HG02588 (cell line): ENCODE results near the gene FAN1.
"Not testable (repeated sequence)": the region's sequence is repeated elsewhere in the genome, so short reads cannot be mapped to it uniquely, and the experiment has no call there.

Experiments
- ATAC-seq: cut with Tn5 transposase; IDR thresholded peaks from one replicate; pipeline ENCODE4 v1.9.1; 2021; ENCODE audit warnings: mild to moderate bottlenecking, moderate library complexity; ENCODE audit not compliant: unreplicated experiment

Gene FAN1

GRCh38 chr15:30903497-30904187, at the start of gene FAN1:
Gene FAN1 (plus strand): TSS chr15:30903915. CDS start chr15:30904664, 749 bp downstream.
- peak; percentile 91 for ATAC-seq

DNA sequence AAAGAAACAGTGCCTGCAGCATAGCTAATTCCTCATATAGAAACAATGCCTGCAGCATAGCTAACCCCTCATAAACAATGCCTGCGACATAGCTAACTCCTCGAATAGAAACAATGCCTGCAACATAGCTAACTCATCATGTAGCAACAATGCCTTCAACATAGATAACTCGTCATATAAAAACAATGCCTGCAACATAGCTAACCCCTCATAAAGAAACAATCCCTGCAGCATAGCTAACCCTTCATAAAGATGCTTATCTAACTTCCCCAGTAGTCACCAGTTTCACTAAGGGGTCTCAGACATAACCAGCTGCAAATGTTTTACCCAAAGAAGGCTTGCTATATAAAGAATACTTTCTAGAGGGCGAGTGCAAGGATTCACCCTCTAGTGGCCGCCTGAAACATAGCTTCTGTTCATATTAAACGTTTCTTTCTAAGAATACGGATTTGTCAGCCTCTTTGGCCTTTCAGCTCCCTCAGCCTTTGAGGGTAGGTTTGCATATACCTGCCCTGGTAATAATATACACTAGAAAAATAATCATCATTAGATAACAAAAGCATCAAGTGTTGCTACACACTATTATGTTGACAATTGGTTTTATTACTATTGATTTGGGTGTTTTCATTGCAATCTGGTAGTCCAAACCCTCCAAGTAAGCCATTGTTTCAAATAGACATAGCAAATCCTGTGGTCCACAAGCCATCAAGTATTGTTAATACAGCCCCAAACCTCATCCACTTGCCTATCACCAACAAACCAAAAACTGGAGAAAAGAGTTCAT, 44.4 kb upstream of the FAN1 start:
- ATAC-seq, result no peak

GRCh38 chr15:30865257-30865656, 38.5 kb upstream of the FAN1 start:
- ATAC-seq, result no peak

GRCh38 chr15:30870681-30871080, 33.0 kb upstream of the FAN1 start:
- ATAC-seq, result no peak

DNA sequence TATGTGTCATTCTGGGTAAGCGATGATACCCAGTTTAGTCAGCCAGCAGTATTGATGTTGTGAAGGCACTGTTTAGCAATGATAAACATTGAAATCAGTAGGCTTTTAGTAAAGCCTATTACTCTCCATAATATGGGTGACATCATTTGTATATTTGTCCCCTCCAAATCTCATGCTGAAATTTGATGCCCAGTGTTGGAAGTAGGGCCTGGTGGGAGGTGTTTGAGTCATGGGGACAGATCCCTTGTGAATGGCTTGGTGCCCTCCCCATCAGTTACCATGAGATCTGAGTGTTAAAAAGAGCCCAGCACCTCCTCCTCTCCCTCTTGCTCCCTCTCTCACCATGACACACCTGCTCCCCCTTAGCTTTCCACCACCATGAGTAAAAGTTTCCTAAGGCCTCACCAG, 31.4 kb upstream of the FAN1 start:
- no peak for ATAC-seq

GRCh38 chr15:30877070-30877469, 26.6 kb upstream of the FAN1 start:
- ATAC-seq, result no peak

DNA sequence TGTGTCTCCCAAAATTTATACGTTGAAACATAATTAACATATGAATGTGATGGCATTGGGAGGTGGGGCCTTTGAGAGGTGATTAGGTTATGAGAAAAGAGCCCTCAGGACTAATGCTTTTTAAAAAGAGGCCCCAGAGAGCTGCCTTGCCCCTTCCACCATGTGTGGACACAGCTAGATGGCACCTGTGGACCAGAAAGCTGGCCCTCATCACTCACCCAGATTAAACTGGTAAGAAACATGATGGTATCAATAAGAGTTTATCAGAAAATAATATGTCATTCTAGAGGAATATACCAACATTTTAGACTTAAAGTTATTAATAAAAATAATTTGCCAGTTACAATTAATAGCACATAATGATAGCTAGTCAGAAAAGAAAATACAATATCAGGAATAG, 25.2 kb upstream of the FAN1 start:
- no peak for ATAC-seq

- ATAC-seq, result no peak
Observed at GRCh38 chr15:30882849-30883433, 20.8 kb upstream of the FAN1 start.

- ATAC-seq, result not testable (repeated sequence)
Observed at GRCh38 chr15:30883666-30884065, 20.0 kb upstream of the FAN1 start.

DNA sequence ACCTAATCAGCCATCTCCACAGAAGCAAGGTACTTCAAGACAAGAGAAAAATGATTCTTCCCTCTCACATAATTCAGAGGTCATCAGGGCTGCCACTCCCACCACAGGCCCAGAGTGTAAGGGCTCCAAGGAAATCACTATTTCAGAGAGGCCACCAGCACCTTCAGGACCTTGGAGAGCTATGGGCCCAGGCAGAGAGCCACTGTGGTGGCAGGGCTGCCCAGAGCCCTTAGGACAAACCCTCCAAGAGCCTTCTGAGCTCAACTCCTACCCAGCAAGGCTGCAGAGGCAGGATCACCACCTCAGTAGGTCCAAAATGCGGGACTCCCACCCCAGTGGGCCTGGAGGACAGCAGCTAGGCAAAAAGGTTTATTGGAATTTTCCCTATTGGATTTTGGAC, 17.9 kb upstream of the FAN1 start:
- ATAC-seq, result no peak

DNA sequence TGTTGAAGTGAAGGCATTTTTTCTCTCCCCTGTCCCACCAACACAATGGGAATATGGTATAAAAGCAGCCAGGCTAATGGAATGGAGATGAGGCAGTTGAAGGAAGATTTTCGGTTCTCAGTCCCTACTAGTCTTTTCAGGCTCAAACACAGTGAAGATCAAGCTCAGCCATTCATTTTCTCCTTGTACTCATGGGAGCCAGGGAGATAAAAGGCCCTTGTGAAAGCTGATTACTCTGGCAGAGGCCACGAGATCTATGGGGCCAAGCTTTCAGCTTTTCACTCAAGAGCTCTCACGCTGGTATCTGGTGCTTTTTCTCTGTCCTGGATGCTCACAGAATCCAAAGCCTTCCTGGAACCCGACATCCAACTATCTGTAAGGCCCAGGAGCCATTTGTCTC, 14.5 kb upstream of the FAN1 start:
- no peak for ATAC-seq

DNA sequence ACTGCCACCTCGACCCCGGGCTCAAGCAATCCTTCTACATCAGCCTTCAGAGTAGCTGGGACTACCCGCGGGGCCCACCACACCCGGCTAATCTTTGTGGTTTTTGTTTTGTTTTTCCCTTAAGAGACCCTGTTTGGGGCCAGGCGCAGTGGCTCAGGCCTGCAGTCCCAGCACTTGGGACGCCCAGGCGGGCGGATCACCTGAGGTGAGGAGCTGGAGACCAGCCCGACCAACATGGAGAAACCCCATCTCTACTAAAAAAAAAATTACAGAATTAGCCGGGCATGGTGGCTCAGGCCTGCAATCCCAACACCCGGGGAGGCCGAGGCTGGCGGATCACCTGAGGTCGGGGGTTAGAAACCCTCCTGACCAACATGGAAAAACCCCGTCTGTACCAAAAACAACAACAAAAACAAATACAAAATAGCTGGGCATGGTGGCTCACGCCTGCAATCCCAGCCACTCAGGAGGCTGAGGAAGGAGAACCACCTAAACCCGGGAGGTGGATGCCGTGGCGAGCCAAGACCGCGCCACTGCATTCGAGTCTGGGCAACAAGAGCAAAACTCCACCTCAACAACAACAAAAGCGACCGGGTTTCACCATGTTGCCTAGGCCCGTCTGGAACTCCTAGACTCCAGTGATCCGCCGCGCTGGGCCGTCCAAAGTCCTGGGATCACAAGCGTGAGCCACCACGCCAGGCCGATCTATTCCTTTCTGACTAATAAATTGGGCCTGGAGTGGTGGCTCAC, 8.1 kb upstream of the FAN1 start:
- ATAC-seq, result no peak

DNA sequence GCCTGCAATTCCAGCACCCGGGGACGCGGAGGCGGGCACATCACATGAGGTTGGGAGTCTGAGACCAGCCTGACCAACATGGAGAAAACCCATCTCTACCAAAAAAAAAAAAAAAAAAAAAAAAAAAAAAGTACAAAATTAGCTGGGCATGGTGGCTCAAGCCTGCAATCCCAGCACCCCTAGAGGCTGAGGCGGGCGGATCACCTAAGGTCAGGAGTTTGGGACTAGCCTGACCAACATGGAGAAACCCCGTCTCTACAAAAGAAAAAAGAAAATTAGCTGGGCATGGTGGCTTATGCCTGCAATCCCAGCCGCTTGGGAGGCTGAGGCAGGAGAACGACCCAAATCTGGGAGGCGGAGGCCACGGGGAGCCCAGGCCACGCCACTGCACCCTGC, 7.5 kb upstream of the FAN1 start:
- no peak for ATAC-seq

DNA sequence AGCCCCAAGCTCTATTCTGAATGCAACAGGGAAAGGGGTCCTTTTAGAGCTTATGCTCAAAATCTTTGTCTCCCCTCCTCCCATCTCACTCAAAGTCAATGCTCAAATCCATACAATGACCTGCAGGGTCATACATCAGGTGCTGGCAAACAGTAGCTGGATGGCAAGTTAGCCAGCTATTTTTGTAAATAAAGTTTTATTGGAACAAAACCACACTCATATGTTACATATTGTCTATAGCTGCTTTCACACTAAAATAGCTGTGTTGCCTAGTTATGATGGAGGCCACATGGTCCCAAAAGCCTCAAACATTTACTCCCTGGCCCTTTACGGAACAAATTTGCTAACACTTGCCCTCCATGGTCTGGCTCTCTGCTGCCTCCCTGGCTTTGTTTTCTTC, 1.8 kb upstream of the FAN1 start:
- ATAC-seq, result no peak

DNA sequence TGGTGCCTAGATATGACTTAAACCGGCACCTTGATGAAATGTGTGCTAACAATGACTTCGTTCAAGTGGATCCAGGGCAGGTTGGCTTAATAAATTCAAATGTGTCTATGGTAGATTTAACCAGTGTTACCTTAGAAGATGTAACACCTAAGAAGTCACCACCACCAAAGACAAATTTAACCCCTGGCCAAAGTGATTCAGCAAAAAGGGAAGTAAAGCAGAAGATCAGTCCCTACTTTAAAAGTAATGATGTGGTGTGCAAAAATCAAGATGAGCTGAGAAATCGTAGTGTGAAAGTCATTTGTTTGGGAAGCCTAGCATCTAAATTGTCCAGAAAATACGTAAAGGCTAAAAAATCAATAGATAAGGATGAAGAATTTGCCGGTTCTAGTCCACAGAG, 1.1 kb downstream of the FAN1 start:
- no peak for ATAC-seq

GRCh38 chr15:30905821-30906220, 2.1 kb downstream of the FAN1 start:
- no peak for ATAC-seq

DNA sequence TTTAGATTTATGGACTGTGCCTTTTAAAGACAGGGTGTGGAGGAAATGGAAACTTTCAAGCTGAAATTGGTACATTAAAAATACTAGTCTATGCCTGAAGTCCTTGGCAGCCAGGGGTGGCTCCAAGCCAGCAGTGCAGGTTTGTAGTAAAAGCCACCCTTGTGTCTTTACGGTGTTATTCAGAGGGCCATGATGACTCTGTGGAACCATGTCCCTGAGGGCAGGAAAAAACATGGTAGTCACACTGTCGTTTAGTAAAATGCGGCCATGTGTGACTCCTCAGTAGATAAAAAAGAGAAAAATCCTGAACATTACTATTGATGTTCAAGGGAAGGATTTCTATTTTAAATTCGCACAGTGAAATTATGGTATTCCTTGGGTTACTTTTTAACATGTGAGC, 2.7 kb downstream of the FAN1 start:
- ATAC-seq, result no peak

DNA sequence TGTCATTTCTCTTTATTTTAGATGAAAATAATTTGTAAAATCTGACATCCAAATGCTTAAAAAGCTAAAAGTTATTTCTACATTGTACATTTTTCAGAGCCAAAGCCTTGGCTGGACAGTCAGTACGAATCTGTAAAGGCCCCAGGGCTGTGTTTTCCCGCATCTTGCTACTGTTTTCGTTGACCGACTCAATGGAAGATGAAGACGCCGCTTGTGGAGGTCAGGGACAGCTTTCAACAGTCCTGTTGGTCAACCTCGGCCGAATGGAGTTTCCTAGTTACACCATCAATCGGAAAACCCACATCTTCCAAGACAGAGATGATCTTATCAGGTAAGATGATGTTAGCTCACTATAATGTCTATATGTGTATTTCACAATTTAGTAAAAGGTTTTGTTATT, 10.0 kb downstream of the FAN1 start:
- ATAC-seq, result no peak

- no peak for ATAC-seq
Observed at GRCh38 chr15:30917013-30917412, 13.3 kb downstream of the FAN1 start.

DNA sequence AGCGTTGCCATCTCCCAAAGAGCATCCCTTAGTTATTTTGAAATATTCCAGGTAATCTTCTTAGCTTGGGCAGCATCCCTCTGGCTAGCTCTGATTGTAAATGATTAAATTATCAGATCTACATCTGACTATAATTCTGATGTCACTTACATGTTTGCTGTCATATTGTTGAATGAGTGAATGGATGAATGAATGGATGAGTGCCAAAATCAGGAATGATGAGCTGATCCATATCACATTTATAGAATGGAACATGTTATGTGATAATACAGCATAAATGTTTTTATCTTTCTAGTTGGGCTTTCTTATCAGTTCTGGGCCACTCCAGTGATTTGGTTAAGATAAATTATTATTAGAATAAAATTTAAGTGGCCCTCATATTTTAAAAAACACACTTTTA, 14.0 kb downstream of the FAN1 start:
- ATAC-seq, result no peak

GRCh38 chr15:30918366-30918765, 14.7 kb downstream of the FAN1 start:
- no peak for ATAC-seq
